ENCODE results near the gene SCGB1C2.
"Not testable (repeated sequence)": the region's sequence is repeated elsewhere in the genome, so short reads cannot be mapped to it uniquely, and the experiment has no call there.

SCGB1C2 gene

GRCh38 chr17:137166-137807 is at the start of gene SCGB1C2:
SCGB1C2 (plus strand) TSS chr17:137569; CDS start chr17:137591, 22 bp downstream.
- not testable (repeated sequence) for DNase-seq

- not testable (repeated sequence) for DNase-seq
Observed at GRCh38 chr17:113111-113510, 24.3 kb upstream of the SCGB1C2 start.

GRCh38 chr17:118339-118917 is 18.9 kb upstream of the SCGB1C2 start:
- DNase-seq: not testable (repeated sequence)

- not testable (repeated sequence) for DNase-seq
Observed at GRCh38 chr17:133932-134331, 3.4 kb upstream of the SCGB1C2 start.

- DNase-seq: not testable (repeated sequence)
Observed at GRCh38 chr17:134332-134785, 3.0 kb upstream of the SCGB1C2 start.

- DNase-seq: not testable (repeated sequence)
Observed at GRCh38 chr17:135022-135421, 2.3 kb upstream of the SCGB1C2 start.

- not testable (repeated sequence) for DNase-seq
Observed at GRCh38 chr17:135895-136294, 1.5 kb upstream of the SCGB1C2 start.

- DNase-seq: not testable (repeated sequence)
Observed at GRCh38 chr17:136531-136930, 838 bp upstream of the SCGB1C2 start.

- not testable (repeated sequence) for DNase-seq
Observed at GRCh38 chr17:139401-140205, 2.2 kb downstream of the SCGB1C2 start.

- DNase-seq: no peak
Observed at GRCh38 chr17:142102-142661, 4.8 kb downstream of the SCGB1C2 start.

- DNase-seq: no peak
Observed at GRCh38 chr17:142876-143784, 5.8 kb downstream of the SCGB1C2 start.

GRCh38 chr17:143785-144281 is 6.5 kb downstream of the SCGB1C2 start:
- no peak for DNase-seq

- DNase-seq: no peak
Observed at GRCh38 chr17:144936-145670, 7.7 kb downstream of the SCGB1C2 start.

- DNase-seq: no peak
Observed at GRCh38 chr17:145671-146541, 8.5 kb downstream of the SCGB1C2 start.

GRCh38 chr17:146546-146945 is 9.2 kb downstream of the SCGB1C2 start:
- DNase-seq: no peak

GRCh38 chr17:146983-147761 is 9.8 kb downstream of the SCGB1C2 start:
- DNase-seq: no peak

- DNase-seq: no peak
Observed at GRCh38 chr17:147796-148740, 10.7 kb downstream of the SCGB1C2 start.

- no peak for DNase-seq
Observed at GRCh38 chr17:148757-149156, 11.4 kb downstream of the SCGB1C2 start.
